AG04450 (cell line): ENCODE results near the gene PEX3. TPM values are rescaled to one million over a fixed set of nuclear protein-coding genes. Genes with fewer than 3 reads are reported as not detected.
A peak's percentile ranks its signal among the peaks of the same experiment; 100 is the strongest.
"Not testable (repeated sequence)": the region's sequence is repeated elsewhere in the genome, so short reads cannot be mapped to it uniquely, and the experiment has no call there.

Experiments used
- CTCF ChIA-PET: fragments of 300-600, 350-600 bp; formaldehyde crosslinking; extraction: SDS; loops from one replicate; lab custom pipeline; 2022; ENCODE audit warnings: antibody characterized with exemption, inconsistent platforms; lab: Charles Lee
- POLR2A ChIA-PET: fragments of 350-600 bp; formaldehyde crosslinking; extraction: SDS; loops from one replicate; lab custom pipeline; 2021; ENCODE audit warnings: antibody characterized with exemption, inconsistent platforms; lab: Yijun Ruan, JAX
- DNase-seq: peaks from one replicate; pipeline ENCODE4 v3.0.0-alpha.2; 2011; ENCODE audit warnings: low read depth, low spot score
- H3K27ac ChIP-seq: one replicate; pipeline ENCODE4 v1.5.1; 2012; ENCODE audit warnings: low read depth, low read length, control low read depth
- H3K27me3 ChIP-seq: one replicate; pipeline ENCODE4 v1.6.0; 2012; ENCODE audit warnings: low read length; ENCODE audit not compliant: control insufficient read depth, insufficient read depth
- H3K4me3 ChIP-seq: 2 replicates; pipeline ENCODE4 v1.5.1; 2011; ENCODE audit warnings: mild to moderate bottlenecking, low read depth, low read length, control low read depth
- H3K9me3 ChIP-seq: 2 replicates; pipeline ENCODE4 v1.5.1; 2012; ENCODE audit warnings: low read length; ENCODE audit not compliant: control insufficient read depth, insufficient read depth
- CTCF ChIP-seq: IDR thresholded peaks from 2 replicates; pipeline ENCODE4 v1.5.1; 2011; ENCODE audit warnings: low read depth, low read length, control low read depth, inconsistent platforms
- polyA plus RNA-seq: library from polyadenylated mRNA; depleted of rRNA; stranded (reverse); fragments of >200 nt; gene quantifications from 2 replicates; pipeline ENCODE4 v1.2.3, GENCODE V29; 2011

The PEX3 gene
- polyA plus RNA-seq, 1 experiment, result 30.9 TPM

- no peaks in the 10 kb centered on the region for H3K9me3 ChIP-seq
- CTCF ChIA-PET, result interaction anchor here (0.7 to 2.7 kb wide), 3 partner anchors 16 to 805 kb away, joined by 3 to 15 read pairs (median 5); no protein-coding TSS in a partner anchor
- no peak for DNase-seq
- no peak for TF ChIP-seq CTCF
- POLR2A ChIA-PET, result no interaction called here
- H3K4me3 ChIP-seq, result no peak overlapping the region
- no peak overlapping the region for H3K27ac ChIP-seq
- H3K27me3 ChIP-seq, result no peaks in the 10 kb centered on the region
These were observed 7.5 kb upstream of the PEX3 start for GRCh38 chr6:143443096-143443495.

- CTCF ChIA-PET, result interaction anchor here (1.4 to 2.0 kb wide), 2 partner anchors 20 to 973 kb away, joined by 3 to 8 read pairs; no protein-coding TSS in a partner anchor
- POLR2A ChIA-PET, DNase-seq, H3K27me3 ChIP-seq, H3K9me3 ChIP-seq, H3K27ac ChIP-seq, H3K4me3 ChIP-seq: not testable (repeated sequence)
These were observed 2.7 kb upstream of the PEX3 start for GRCh38 chr6:143447865-143448264.

GRCh38 chr6:143449082-143449713 is 1.4 kb upstream of the PEX3 start:
- ChIA-PET POLR2A (interaction anchor here (0.6 to 1.6 kb wide), 3 partner anchors 7 to 925 kb away, joined by 3 to 6 read pairs (median 5); no protein-coding TSS in a partner anchor), CTCF (no interaction called here)
- TF ChIP-seq CTCF, result no peak
- Histone ChIP-seq H3K4me3 (peak overlapping the region; percentile 95), H3K27me3 (no peaks in the 10 kb centered on the region), H3K9me3 (no peaks in the 10 kb centered on the region), H3K27ac (no peak overlapping the region)
- no peak for DNase-seq

GRCh38 chr6:143449714-143450452 is 722 bp upstream of the PEX3 start:
- ChIA-PET CTCF (no interaction called here), POLR2A (interaction anchor here (0.6 to 1.6 kb wide), 4 partner anchors 8 to 925 kb away, joined by 3 to 6 read pairs (median 4); no protein-coding TSS in a partner anchor)
- Histone ChIP-seq H3K27ac (peak overlapping the region; percentile 68), H3K4me3 (peak overlapping the region; percentile 95), H3K9me3 (no peaks in the 10 kb centered on the region), H3K27me3 (no peaks in the 10 kb centered on the region)
- TF ChIP-seq CTCF, result no peak
- no peak for DNase-seq

GRCh38 chr6:143451531-143451930 is 926 bp downstream of the PEX3 start:
- Histone ChIP-seq H3K27ac (no peak overlapping the region), H3K4me3 (peak overlapping the region; percentile 95), H3K9me3 (no peaks in the 10 kb centered on the region), H3K27me3 (no peaks in the 10 kb centered on the region)
- POLR2A ChIA-PET, result no interaction called here
- TF ChIP-seq CTCF, result no peak
- no peak for DNase-seq
- CTCF ChIA-PET, result interaction anchor here (0.6 kb wide), 1 partner anchor 16 kb away, joined by 3 read pairs; no protein-coding TSS in a partner anchor
